HEK293T (cell line): ENCODE data around the gene FGG.

Experiments
- SP1 ChIP-seq: fragments of 450-650 bp; IDR thresholded peaks from 2 replicates; pipeline ENCODE4 v1.6.1; 2017
- SUZ12 ChIP-seq: fragments of 450-650 bp; IDR thresholded peaks from 2 replicates; pipeline ENCODE4 v1.6.1; 2016; ENCODE audit warnings: mild to moderate bottlenecking

- TF ChIP-seq SUZ12 (no peak), SP1 (no peak)
Observed at GRCh38 chr4:154602404-154603020, 9.9 kb downstream of the FGG start.
